ENCODE data around the gene FGF8. TPM values are rescaled to one million over a fixed set of nuclear protein-coding genes. Genes with fewer than 3 reads are reported as not detected.

FGF8 gene
- total RNA-seq, 1 donor from 2014 or later = not detected

DNA sequence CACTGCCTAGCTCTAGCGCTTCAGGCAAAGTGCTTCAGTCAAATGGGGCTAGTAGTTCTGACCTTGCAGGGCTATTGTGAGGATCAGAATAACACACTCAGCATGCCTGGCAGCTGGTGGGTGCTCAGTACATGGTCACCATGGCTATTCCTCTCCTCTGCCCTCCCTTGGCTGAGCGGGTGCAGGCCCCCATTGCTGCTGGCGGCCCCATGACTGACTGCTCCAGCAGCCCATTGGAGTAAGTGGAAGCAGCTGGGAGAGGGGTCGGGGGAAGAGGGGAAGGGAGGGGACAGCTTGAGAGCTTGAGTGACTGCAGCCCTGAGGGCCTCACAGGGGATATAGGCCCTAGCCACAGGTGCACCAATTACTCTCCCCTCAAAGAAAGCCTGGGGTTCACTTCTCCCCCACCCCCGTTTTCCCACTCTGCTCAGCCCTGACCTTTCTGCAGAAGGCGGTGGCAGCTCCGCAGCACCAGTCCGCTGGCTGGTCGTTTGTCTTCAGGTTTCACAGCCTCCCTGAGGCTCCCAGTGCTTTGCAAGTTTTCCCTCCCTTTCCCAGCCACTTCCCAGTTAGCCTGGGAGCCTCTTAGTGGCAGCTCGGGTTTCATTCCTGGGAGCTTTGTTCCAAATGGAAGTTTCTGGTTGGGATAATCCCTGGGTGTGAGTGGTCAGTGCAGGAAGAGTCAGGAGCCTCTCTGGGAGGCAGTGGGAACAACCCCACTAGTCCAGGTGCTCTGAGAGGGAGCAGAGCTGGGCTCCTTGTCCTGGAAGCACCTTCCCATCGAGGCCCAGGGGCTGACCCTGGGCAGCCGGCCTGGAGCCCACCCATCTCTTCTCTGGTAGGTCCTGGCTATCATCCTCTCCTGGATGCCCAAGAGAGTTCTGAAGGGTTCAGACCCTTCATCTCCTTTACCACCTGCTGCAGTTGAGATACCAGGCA lies 16.3 kb downstream of the FGF8 start:
- Histone ChIP-seq H3K4me3 (no peak overlapping the region), H3K36me3 (no peaks in the 10 kb centered on the region), H3K4me1 (no peaks in the 10 kb centered on the region), H3K27me3 (no peaks in the 10 kb centered on the region), H3K27ac (no peak overlapping the region), H3K9me3 (no peaks in the 10 kb centered on the region)
- no peak for TF ChIP-seq POLR2AphosphoS5 (IDR thresholded peaks at IDR 0.05; ENCODE audit: insufficient read depth in 1 of 2, low read depth in 1 of 2)
- TF ChIP-seq POLR2A (IDR thresholded peaks at IDR 0.05) = no peak
- TF ChIP-seq, protein P1, sequence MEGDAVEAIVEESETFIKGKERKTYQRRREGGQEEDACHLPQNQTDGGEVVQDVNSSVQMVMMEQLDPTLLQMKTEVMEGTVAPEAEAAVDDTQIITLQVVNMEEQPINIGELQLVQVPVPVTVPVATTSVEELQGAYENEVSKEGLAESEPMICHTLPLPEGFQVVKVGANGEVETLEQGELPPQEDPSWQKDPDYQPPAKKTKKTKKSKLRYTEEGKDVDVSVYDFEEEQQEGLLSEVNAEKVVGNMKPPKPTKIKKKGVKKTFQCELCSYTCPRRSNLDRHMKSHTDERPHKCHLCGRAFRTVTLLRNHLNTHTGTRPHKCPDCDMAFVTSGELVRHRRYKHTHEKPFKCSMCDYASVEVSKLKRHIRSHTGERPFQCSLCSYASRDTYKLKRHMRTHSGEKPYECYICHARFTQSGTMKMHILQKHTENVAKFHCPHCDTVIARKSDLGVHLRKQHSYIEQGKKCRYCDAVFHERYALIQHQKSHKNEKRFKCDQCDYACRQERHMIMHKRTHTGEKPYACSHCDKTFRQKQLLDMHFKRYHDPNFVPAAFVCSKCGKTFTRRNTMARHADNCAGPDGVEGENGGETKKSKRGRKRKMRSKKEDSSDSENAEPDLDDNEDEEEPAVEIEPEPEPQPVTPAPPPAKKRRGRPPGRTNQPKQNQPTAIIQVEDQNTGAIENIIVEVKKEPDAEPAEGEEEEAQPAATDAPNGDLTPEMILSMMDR (IDR thresholded peaks at IDR 0.05) = no peak
- DNase-seq (ENCODE audit: extremely low spot score in 2 of 2) = no peak
- intact Hi-C loops (cut with DNase I) = no loop called here

DNA sequence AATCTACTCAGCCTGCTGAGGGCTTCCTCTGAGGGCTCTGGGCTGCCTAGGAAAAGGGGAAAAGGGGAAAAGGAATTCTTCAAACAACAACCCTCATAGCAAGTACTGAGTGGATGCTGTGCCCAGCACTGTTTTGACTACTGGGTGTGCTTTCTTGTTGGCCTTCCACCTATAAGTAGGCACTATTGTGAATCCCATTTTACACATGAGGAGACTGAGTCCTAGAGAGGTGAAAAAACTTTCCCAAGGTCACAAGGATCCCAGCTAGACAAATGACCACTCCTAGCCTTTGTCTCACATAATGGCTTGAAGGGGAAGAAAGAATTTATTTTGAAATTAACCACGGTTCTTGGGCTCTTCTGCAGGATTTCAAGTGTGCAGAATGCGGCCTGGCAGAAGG lies 17.1 kb downstream of the FGF8 start:
- H3K27me3 ChIP-seq = no peaks in the 10 kb centered on the region
- H3K9me3 ChIP-seq = no peaks in the 10 kb centered on the region
- intact Hi-C loops (cut with DNase I) = no loop called here
- H3K4me1 ChIP-seq = no peaks in the 10 kb centered on the region
- no peaks in the 10 kb centered on the region for H3K36me3 ChIP-seq
- H3K27ac ChIP-seq = no peak overlapping the region
- TF ChIP-seq POLR2A (IDR thresholded peaks at IDR 0.05) (no peak), POLR2AphosphoS5 (IDR thresholded peaks at IDR 0.05; ENCODE audit: insufficient read depth in 1 of 2, low read depth in 1 of 2) (no peak)
- TF ChIP-seq, protein P1 (IDR thresholded peaks at IDR 0.05) = no peak
- no peak for DNase-seq (ENCODE audit: extremely low spot score in 2 of 2)
- H3K4me3 ChIP-seq = no peak overlapping the region

DNA sequence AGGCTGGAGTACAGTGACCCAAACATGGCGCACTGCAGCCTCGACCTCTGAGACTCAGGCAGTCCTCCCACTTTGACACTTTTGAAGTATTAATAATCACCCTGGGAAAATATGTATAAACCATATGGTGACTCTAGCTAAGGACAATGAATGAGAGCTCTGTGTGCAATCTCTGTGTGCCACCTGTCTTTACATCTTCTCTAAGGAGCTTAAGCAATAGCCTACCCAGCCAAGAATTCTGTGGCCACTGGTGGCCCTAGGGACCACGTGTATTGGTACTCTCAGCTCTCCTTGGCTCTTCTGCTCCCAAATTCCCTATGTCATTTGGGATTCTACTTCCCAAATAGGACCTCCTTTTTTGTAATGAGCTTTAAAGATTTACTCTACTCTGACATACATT lies 23.7 kb downstream of the FGF8 start:
- Histone ChIP-seq H3K27ac (no peak overlapping the region), H3K4me3 (no peak overlapping the region), H3K4me1 (no peaks in the 10 kb centered on the region), H3K27me3 (no peaks in the 10 kb centered on the region), H3K9me3 (no peaks in the 10 kb centered on the region), H3K36me3 (no peaks in the 10 kb centered on the region)
- intact Hi-C loops (cut with DNase I) = no loop called here
- no peak for DNase-seq (ENCODE audit: extremely low spot score in 2 of 2)
- TF ChIP-seq, protein P1 (IDR thresholded peaks at IDR 0.05) = no peak
- TF ChIP-seq POLR2AphosphoS5 (IDR thresholded peaks at IDR 0.05; ENCODE audit: insufficient read depth in 1 of 2, low read depth in 1 of 2) = no peak
- no peak for TF ChIP-seq POLR2A (IDR thresholded peaks at IDR 0.05)

DNA sequence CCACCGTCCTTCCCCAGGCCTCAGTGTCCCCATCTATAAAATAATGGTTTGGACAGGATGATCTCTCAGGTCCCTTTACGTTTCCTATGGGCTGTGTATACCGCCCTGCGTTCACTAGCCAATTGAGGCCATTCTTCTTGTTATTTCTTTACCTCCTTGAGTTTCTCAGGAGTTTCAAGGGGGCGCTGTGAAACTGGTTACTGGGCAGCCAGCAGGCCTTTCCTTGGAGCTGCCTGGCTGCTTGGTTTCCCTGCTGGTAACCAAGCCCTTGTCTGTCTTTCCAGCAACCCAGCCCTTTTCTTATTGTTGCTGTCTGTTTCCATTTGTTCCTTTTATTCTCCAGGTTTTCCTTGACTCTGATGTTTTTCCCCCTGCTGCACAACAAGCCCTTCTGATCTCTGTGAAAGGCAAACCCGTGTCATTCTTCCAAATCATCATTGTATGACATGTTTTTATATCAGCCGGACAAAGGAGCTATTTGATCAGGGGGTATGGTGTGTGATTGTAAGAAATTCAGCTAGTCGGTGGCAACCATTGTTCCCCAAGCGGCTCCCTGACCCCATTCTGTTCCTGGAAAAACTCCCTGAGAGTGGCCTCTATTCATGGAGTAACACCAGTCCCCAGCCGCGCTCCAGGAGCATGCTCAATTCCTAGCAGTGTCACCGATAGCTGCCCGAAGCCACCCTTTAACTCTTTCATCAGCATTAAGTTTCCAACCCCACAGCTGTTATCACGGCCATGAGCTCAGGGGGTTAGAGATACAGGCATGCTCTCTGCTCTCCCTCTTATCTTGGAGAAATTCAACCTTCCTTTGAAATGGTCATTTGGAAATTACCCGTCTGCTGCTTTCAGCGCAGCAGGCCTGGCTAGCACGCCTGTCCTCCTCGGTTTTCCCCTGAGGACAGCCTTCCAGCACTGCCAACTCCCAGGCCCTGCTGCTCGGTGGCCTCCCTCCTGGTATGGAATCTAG lies 26.6 kb downstream of the FGF8 start:
- Histone ChIP-seq H3K27me3 (no peaks in the 10 kb centered on the region), H3K27ac (no peak overlapping the region), H3K4me3 (no peak overlapping the region), H3K4me1 (no peaks in the 10 kb centered on the region), H3K36me3 (no peaks in the 10 kb centered on the region), H3K9me3 (no peaks in the 10 kb centered on the region)
- DNase-seq (ENCODE audit: extremely low spot score in 2 of 2) = no peak
- TF ChIP-seq, protein P1 (IDR thresholded peaks at IDR 0.05) = no peak
- no peak for TF ChIP-seq POLR2AphosphoS5 (IDR thresholded peaks at IDR 0.05; ENCODE audit: insufficient read depth in 1 of 2, low read depth in 1 of 2)
- no peak for TF ChIP-seq POLR2A (IDR thresholded peaks at IDR 0.05)
- intact Hi-C loops (cut with DNase I) = no loop called here

Data from vagina (tissue), 2 donors.